Endothelial cell of umbilical vein (primary cell): ENCODE data around the gene ZNF587. TPM values are rescaled to one million over a fixed set of nuclear protein-coding genes. Genes with fewer than 3 reads are reported as not detected.

Source experiments
- BruUV-seq: library from RNA; stranded (reverse); fragments of 400-500 nt; replicated peaks from 2 replicates; lab custom pipeline; 2021; lab: Mats Ljungman, UMichigan
- CTCF ChIA-PET: fragments of 300-600, 350-600 bp; sonication (Branson Sonifier 250); formaldehyde crosslinking; loops from one replicate; lab custom pipeline; 2021; ENCODE audit warnings: antibody characterized with exemption, inconsistent platforms; lab: Charles Lee
- POLR2A ChIA-PET: fragments of 300-600, 350-600 bp; sonication (Branson Sonifier 250); formaldehyde crosslinking; loops from one replicate; lab custom pipeline; 2021; ENCODE audit warnings: antibody characterized with exemption, inconsistent platforms; lab: Charles Lee
- DNase-seq: peaks from one replicate; pipeline ENCODE4 v3.0.0-alpha.2; 2011; ENCODE audit warnings: low read depth, low spot score
- FAIRE-seq: peaks from 2 replicates; lab custom pipeline; 2011; peaks lifted over from hg19 to GRCh38; lab: Jason Lieb, UNC
- H2AFZ ChIP-seq: 2 replicates; pipeline ENCODE4 v1.6.0; 2012; ENCODE audit warnings: low read depth, low read length, control low read depth, inconsistent platforms
- H3K27ac ChIP-seq: 2 replicates; pipeline ENCODE4 v1.5.1; 2011; ENCODE audit warnings: low read depth, mild to moderate bottlenecking, control low read depth, low read length, moderate library complexity; ENCODE audit not compliant: insufficient read depth
- H3K27me3 ChIP-seq, 2 experiments: 2 replicates each; pipeline versions ENCODE4 v1.6.0 to v1.6.1; 2011; ENCODE audit warnings: low read length in 2 of 2, mixed read lengths in 1 of 2; ENCODE audit not compliant: control insufficient read depth in 2 of 2, insufficient read depth in 2 of 2
- H3K36me3 ChIP-seq, 2 experiments: 2 replicates in 1 of 2; 3 replicates in 1 of 2; pipeline ENCODE4 v1.5.1; 2011; ENCODE audit warnings: low read length in 2 of 2, mild to moderate bottlenecking in 1 of 2, moderate library complexity in 1 of 2; ENCODE audit not compliant: control insufficient read depth in 2 of 2, insufficient read depth in 2 of 2; ENCODE audit errors: extremely low read depth in 1 of 2
- H3K4me1 ChIP-seq: 3 replicates; pipeline ENCODE4 v1.5.1; 2011; ENCODE audit warnings: mild to moderate bottlenecking, low read length; ENCODE audit not compliant: control insufficient read depth, insufficient read depth; ENCODE audit errors: extremely low read depth
- H3K4me2 ChIP-seq: 2 replicates; pipeline ENCODE4 v1.6.1; 2011; ENCODE audit warnings: low read length, control low read depth, mixed read lengths; ENCODE audit not compliant: insufficient read depth
- H3K4me3 ChIP-seq, 3 experiments: fragments of 200-600 bp in 1 of 3; sonication (generic), shearing (Covaris generic) in 1 of 3; replicated peaks in 1 of 3; 2 replicates each; pipeline ENCODE4 v1.5.1; 2011 to 2016; ENCODE audit warnings: control low read depth in 3 of 3, low read length in 3 of 3, mild to moderate bottlenecking in 2 of 3, inconsistent platforms in 1 of 3, low read depth in 1 of 3, moderate library complexity in 1 of 3; ENCODE audit not compliant: insufficient read depth in 1 of 3
- H3K79me2 ChIP-seq: 2 replicates; pipeline ENCODE4 v1.6.0; 2012; ENCODE audit warnings: low read length, inconsistent platforms; ENCODE audit not compliant: control insufficient read depth, insufficient read depth
- H3K9ac ChIP-seq: replicated peaks from 2 replicates; pipeline ENCODE3; 2011; ENCODE audit warnings: low read length, control low read depth; ENCODE audit not compliant: insufficient read depth; ENCODE audit errors: extremely low read depth
- H3K9me1 ChIP-seq: replicated peaks from 3 replicates; pipeline ENCODE4 v1.6.0; 2011; ENCODE audit warnings: mild to moderate bottlenecking, low read length; ENCODE audit not compliant: control insufficient read depth, insufficient read depth; ENCODE audit errors: extremely low read depth
- H3K9me3 ChIP-seq: replicated peaks from 2 replicates; pipeline ENCODE4 v1.5.1; 2012; ENCODE audit warnings: low read length, inconsistent platforms; ENCODE audit not compliant: control insufficient read depth, insufficient read depth
- H4K20me1 ChIP-seq: replicated peaks from 2 replicates; pipeline ENCODE3; 2011; ENCODE audit warnings: mild to moderate bottlenecking, low read length; ENCODE audit not compliant: control insufficient read depth, insufficient read depth; ENCODE audit errors: extremely low read depth
- CTCF ChIP-seq, 2 donors: IDR thresholded peaks; 1 replicate in 1 of 2; 2 replicates in 1 of 2; pipeline ENCODE4 v1.5.1; 2011; ENCODE audit warnings: low read length in 2 of 2, mild to moderate bottlenecking in 2 of 2, moderate library complexity in 2 of 2, control low read depth in 1 of 2, inconsistent platforms in 1 of 2, low read depth in 1 of 2; ENCODE audit not compliant: insufficient read depth in 1 of 2; ENCODE audit errors: extremely low read depth in 1 of 2
- EZH2 ChIP-seq: IDR thresholded peaks from 2 replicates; pipeline ENCODE4 v1.6.1; 2012; ENCODE audit warnings: borderline replicate concordance, low read depth, mild to moderate bottlenecking, moderate library complexity, low read length, inconsistent platforms; ENCODE audit not compliant: severe bottlenecking
- FOS ChIP-seq: IDR thresholded peaks from 2 replicates; pipeline ENCODE4 v1.6.1; 2011; ENCODE audit warnings: mild to moderate bottlenecking, low read length, moderate library complexity, borderline replicate concordance; ENCODE audit not compliant: insufficient read depth
- GATA2 ChIP-seq: IDR thresholded peaks from 2 replicates; pipeline ENCODE4 v1.7.0; 2011; ENCODE audit warnings: low read depth, mild to moderate bottlenecking, moderate library complexity, mixed read lengths, low read length; ENCODE audit not compliant: insufficient read length, insufficient read depth
- JUN ChIP-seq: IDR thresholded peaks from 2 replicates; pipeline ENCODE4 v1.6.1; 2011; ENCODE audit warnings: borderline replicate concordance, low read depth; ENCODE audit not compliant: insufficient read length, insufficient read depth
- MAX ChIP-seq: IDR thresholded peaks from 2 replicates; pipeline ENCODE4 v1.6.1; 2011; ENCODE audit not compliant: insufficient read depth, insufficient read length
- MYC ChIP-seq: IDR thresholded peaks from one replicate; pipeline ENCODE4 v1.6.1; 2011; ENCODE audit warnings: mild to moderate bottlenecking, low read depth, low read length
- POLR2A ChIP-seq: IDR thresholded peaks from 2 replicates; pipeline ENCODE4 v1.6.1; 2012; ENCODE audit warnings: low read depth, mild to moderate bottlenecking, control low read depth, low read length
- POLR2AphosphoS5 ChIP-seq: IDR thresholded peaks from 2 replicates; pipeline ENCODE4 v1.6.1; 2012; ENCODE audit warnings: low read depth, mild to moderate bottlenecking, control low read depth, low read length, moderate library complexity; ENCODE audit not compliant: insufficient read depth
- dilution Hi-C: fragments of 300-500 bp; cut with MboI; formaldehyde crosslinking; loops from one replicate; pipeline ENCODE4 v1.15.0; 2019; ENCODE audit warnings: low sequenced_read_pairs; ENCODE audit not compliant: extremely low pct_ligation_motif_present
- intact Hi-C: fragments of 100-400 bp; cut with micrococcal nuclease; formaldehyde crosslinking; loops from one replicate; pipeline ENCODE4 v1.10.0; 2022
- polyA plus RNA-seq, 4 experiments: library from polyadenylated mRNA; depleted of rRNA in 3 of 4; stranded (reverse) in 3 of 4; unstranded in 1 of 4; fragments of >200 nt; gene quantifications; 2 replicates each; pipeline versions ENCODE4 v1.2.1 to v1.2.3, GENCODE V29; 2011 to 2012; ENCODE audit warnings: missing spikeins in 1 of 4
- total RNA-seq: library from RNA; stranded (reverse); gene quantifications from 2 replicates; pipeline ENCODE4 v1.2.3, GENCODE V29; 2021

Gene ZNF587
- total and polyA plus RNA-seq, 2 donors (not counting 3 experiments of a cell fraction or from before 2014, with no cell fraction given), result 13.1 to 44.0 TPM

GRCh38 chr19:57819475-57820148 lies 30.0 kb upstream of the ZNF587 start:
- Histone ChIP-seq H3K9me1 (no peaks in the 10 kb centered on the region), H3K4me3 (peak overlapping the region; percentile 82 to 92 (median 83)), H3K4me2 (peak overlapping the region; percentile 63), H2AFZ (peak overlapping the region; percentile 86), H3K9ac (peak overlapping the region; percentile 76), H3K36me3 (no peaks in the 10 kb centered on the region), H3K4me1 (peaks cover 2% of the 10 kb centered on the region), H3K9me3 (no peaks in the 10 kb centered on the region), H3K27ac (peak overlapping the region; percentile 34), H3K27me3 (no peaks in the 10 kb centered on the region), H3K79me2 (peaks cover 50% of the 10 kb centered on the region), H4K20me1 (no peaks in the 10 kb centered on the region)
- ChIA-PET CTCF (interaction anchor here (0.7 to 1.6 kb wide), 5 partner anchors 11 to 50 kb away, joined by 3 to 4 read pairs (median 3); partner anchors contain the start of gene ZNF586), POLR2A (interaction anchor here (0.6 kb wide), 1 partner anchor 45 kb away, joined by 3 read pairs; no protein-coding TSS in a partner anchor)
- TSS peak; percentile 69 for BruUV-seq
- DNase-seq (peak; percentile 90), FAIRE-seq (peak; percentile 81)
- intact Hi-C loops (no loop called here), dilution Hi-C loops (no loop called here)
- TF ChIP-seq JUN, result no peak
- peak; percentile 30 for TF ChIP-seq POLR2AphosphoS5
- TF ChIP-seq EZH2, result no peak
- no peak for TF ChIP-seq FOS
- no peak for TF ChIP-seq MAX
- no peak for TF ChIP-seq GATA2
- peak; percentile 53 for TF ChIP-seq POLR2A
- TF ChIP-seq CTCF (IDR thresholded peaks at IDR 0.05; ENCODE audit: extremely low read depth in 1 of 2, insufficient read depth in 1 of 2, low read depth in 1 of 2, low read length in 2 of 2), result no peak
- peak; percentile 72 for TF ChIP-seq MYC
